Measurements from ENCODE around the gene BUD13. TPM values are rescaled to one million over a fixed set of nuclear protein-coding genes. Genes with fewer than 3 reads are reported as not detected.

Gene BUD13
- total and polyA plus RNA-seq, 9 of the 15 experiments (the other 6 are each of a cell fraction or from before 2014, with no cell fraction given): 9.5 to 34.1 (median 27.1) TPM

GRCh38 chr11:116742104-116742503, 30.7 kb downstream of the BUD13 start:
- WGBS (ENCODE audit: insufficient coverage, low coverage, missing lambda C conversion rate): 70% methylated on average over 6 of the region's 6 CpGs
- no peak for ATAC-seq
- Histone ChIP-seq H3K79me2 (ENCODE audit: control insufficient read depth, insufficient read depth, low read length) (no peaks in the 10 kb centered on the region), H3K9me3 (replicated peaks; ENCODE audit: control insufficient read depth, insufficient read depth, low read depth, low read length) (no peaks in the 10 kb centered on the region), H3K4me2 (ENCODE audit: insufficient read depth, low read length) (no peak overlapping the region), H3K9ac (ENCODE audit: insufficient read depth in 1 of 2, low read depth in 2 of 2, low read length in 2 of 2) (no peak overlapping the region), H4K20me1 (replicated peaks; ENCODE audit: control insufficient read depth, insufficient read depth, low read length) (0 out of 2 replicates have a peak, but pooled peaks cover 4% of the 10 kb centered on the region), H3K9me1 (ENCODE audit: control insufficient read depth, insufficient read depth, low read length) (no peaks in the 10 kb centered on the region), H3K36me3 (ENCODE audit: control insufficient read depth, insufficient read depth, low read length) (peaks cover 8% of the 10 kb centered on the region), H3K4me3 (no peak overlapping the region), H3K27ac (ENCODE audit: extremely low read depth, low read depth, low read length) (no peak overlapping the region), H3K4me1 (replicated peaks in 1 of 2; ENCODE audit: control insufficient read depth in 2 of 2, insufficient read depth in 2 of 2, low read length in 2 of 2) (no peaks in the 10 kb centered on the region), H2AFZ (ENCODE audit: low read depth, low read length) (no peak overlapping the region), H3K27me3 (ENCODE audit: control insufficient read depth in 2 of 2, insufficient read depth in 2 of 2, low read length in 2 of 2) (no peaks in the 10 kb centered on the region)
- ChIA-PET CTCF (ENCODE audit: low intra/inter-chr PET ratio) (interaction anchor here (1.3 kb wide), 1 partner anchor 10 kb away, joined by 3 read pairs; no protein-coding TSS in a partner anchor), POLR2A (interaction anchor here (1.1 to 1.8 kb wide), 2 partner anchors 9 to 27 kb away, joined by 4 to 5 read pairs; no protein-coding TSS in a partner anchor)
- BruUV-seq (replicated peaks): no TSS peak
- no peak for DNase-seq (ENCODE audit: extremely low read depth in 1 of 4, low spot score in 3 of 4)
- intact Hi-C loops (cut with micrococcal nuclease) (no loop called here), in situ Hi-C loops (cut with MboI) (no loop called here)
- TF ChIP-seq NCOR1 (IDR thresholded peaks at IDR 0.05): no peak
- TF ChIP-seq MYC (IDR thresholded peaks at IDR 0.05; ENCODE audit: low read depth, low read length): no peak
- no peak for TF ChIP-seq MYC (CRISPR knock-in tag; IDR thresholded peaks at IDR 0.05; ENCODE audit: borderline replicate concordance, low read depth)
- TF ChIP-seq E2F8 (IDR thresholded peaks at IDR 0.05; ENCODE audit: low read depth, partially characterized antibody): no peak
- TF ChIP-seq SRF (CRISPR knock-in tag; IDR thresholded peaks at IDR 0.05): no peak
- no peak for TF ChIP-seq ZFP1 (CRISPR knock-in tag; IDR thresholded peaks at IDR 0.05)
- no peak for TF ChIP-seq ZC3H11A (IDR thresholded peaks at IDR 0.05; ENCODE audit: low read depth, low read length)
- no peak for TF ChIP-seq TRIM25 (IDR thresholded peaks at IDR 0.05; ENCODE audit: borderline replicate concordance)
- no peak for TF ChIP-seq ETV1 (tag; conservative IDR thresholded peaks at IDR 0.05; ENCODE audit: low read depth)
- no peak for TF ChIP-seq HMGN3 (IDR thresholded peaks at IDR 0.05; ENCODE audit: borderline replicate concordance, extremely low read depth, insufficient read length, low read depth, low read length)
- no peak for TF ChIP-seq ZNF408 (CRISPR knock-in tag; IDR thresholded peaks at IDR 0.05; ENCODE audit: low read depth)
- TF ChIP-seq SAFB (IDR thresholded peaks at IDR 0.05; ENCODE audit: borderline replicate concordance, low read depth, low read length): no peak
- FAIRE-seq: no peak
